Measurements from ENCODE around the gene CADM1. TPM values are rescaled to one million over a fixed set of nuclear protein-coding genes. Genes with fewer than 3 reads are reported as not detected.

CADM1 gene
- total and polyA plus RNA-seq, 2 donors = 7.6 to 26.3 TPM

DNA sequence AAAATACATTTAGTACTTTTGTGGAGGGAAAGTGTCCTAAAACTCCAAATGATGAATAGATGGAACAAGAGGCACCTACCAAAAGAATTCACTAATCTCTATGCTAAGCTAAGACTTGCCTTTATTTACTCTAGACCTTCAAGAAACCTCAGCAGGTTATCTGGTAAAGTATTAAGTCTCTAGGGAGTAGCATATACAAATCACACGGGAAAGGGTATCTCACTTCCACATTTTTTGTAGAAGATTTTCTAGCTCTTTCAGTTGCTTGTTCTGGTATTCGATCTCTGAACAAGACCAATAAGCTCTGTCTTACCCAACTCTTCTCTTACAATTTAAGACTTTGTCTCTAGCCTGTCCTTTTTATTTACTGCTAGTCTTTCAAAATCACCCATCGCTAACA, 18.1 kb upstream of the CADM1 start:
- no peak for DNase-seq (ENCODE audit: low read depth in 6 of 9, low spot score in 9 of 9)
- WGBS = 87% methylated on average over 3 of the region's 3 CpGs
- Histone ChIP-seq H3K27me3 (ENCODE audit: control insufficient read depth in 2 of 2, insufficient read depth in 1 of 2, low read length in 1 of 2) (no peaks in the 10 kb centered on the region), H3K4me1 (ENCODE audit: control insufficient read depth in 2 of 2, insufficient read depth in 2 of 2, low read length in 2 of 2) (no peaks in the 10 kb centered on the region), H3K9me3 (ENCODE audit: control insufficient read depth in 2 of 2, insufficient read depth in 1 of 2, low read length in 1 of 2) (no peaks in the 10 kb centered on the region), H3K27ac (ENCODE audit: low read depth in 1 of 2, low read length in 1 of 2) (no peak overlapping the region), H3K36me3 (ENCODE audit: control insufficient read depth in 2 of 2, insufficient read depth in 2 of 2, low read length in 1 of 2) (no peaks in the 10 kb centered on the region), H3K4me3 (ENCODE audit: low read length in 2 of 2) (no peak overlapping the region)

DNA sequence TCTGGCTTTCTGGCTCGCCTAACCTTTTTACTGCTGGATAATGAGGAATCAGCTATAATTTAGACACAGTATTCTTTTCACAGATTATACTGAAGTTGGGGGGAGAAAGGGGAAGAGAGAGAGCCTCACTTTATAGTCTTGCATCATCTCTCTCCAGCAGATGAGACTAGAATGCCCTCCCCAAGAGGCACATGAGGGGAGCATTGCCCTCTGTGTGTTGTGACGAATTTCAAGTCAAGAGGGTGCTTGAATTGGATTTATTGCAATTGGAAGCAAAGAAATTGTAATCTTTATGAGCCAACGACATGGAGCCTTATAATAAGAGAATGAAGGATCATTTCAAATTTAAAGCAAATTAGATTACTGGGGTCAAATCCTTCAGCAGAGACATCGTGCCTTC, 17.6 kb upstream of the CADM1 start:
- no peak overlapping the region for H3K4me3 ChIP-seq (ENCODE audit: low read length in 2 of 2)
- no peaks in the 10 kb centered on the region for H3K27me3 ChIP-seq (ENCODE audit: control insufficient read depth in 2 of 2, insufficient read depth in 1 of 2, low read length in 1 of 2)
- H3K27ac ChIP-seq (ENCODE audit: low read depth in 1 of 2, low read length in 1 of 2) = no peak overlapping the region
- no peaks in the 10 kb centered on the region for H3K36me3 ChIP-seq (ENCODE audit: control insufficient read depth in 2 of 2, insufficient read depth in 2 of 2, low read length in 1 of 2)
- 74% methylated on average over 4 of the region's 4 CpGs for WGBS
- DNase-seq (ENCODE audit: low read depth in 6 of 9, low spot score in 9 of 9) = no peak
- H3K9me3 ChIP-seq (ENCODE audit: control insufficient read depth in 2 of 2, insufficient read depth in 1 of 2, low read length in 1 of 2) = no peaks in the 10 kb centered on the region
- H3K4me1 ChIP-seq (ENCODE audit: control insufficient read depth in 2 of 2, insufficient read depth in 2 of 2, low read length in 2 of 2) = no peaks in the 10 kb centered on the region

DNA sequence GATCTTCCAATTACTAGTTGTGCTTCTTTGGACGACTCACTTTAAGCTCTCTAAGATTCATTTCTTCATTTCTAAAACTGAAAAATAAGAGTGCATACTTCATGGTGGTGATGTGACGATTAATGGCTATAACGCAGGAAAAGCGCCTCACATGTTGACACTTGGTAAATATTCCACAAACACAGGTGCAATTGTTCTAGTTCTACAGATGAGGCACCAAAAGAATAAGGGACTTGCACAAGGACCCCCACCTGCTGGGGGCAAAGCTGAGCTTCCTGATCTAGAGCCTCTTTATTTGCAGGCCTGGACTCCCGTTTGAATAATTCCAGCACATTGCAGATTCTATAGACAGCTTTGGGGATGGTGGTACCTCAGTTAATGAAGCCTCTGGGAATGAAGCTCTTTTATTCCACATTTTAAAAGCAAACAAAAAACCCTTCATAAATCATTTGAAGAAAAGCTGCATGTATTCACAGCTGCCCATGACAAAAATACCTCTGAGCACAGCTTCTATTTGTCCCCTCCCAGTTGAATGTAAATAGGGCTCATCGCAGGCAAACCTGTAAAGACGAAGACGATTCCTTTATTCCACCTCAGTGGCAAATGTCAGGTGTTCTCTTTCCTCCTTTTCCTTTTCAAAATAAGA, 14.9 kb upstream of the CADM1 start:
- Histone ChIP-seq H3K27me3 (ENCODE audit: control insufficient read depth in 2 of 2, insufficient read depth in 1 of 2, low read length in 1 of 2) (no peaks in the 10 kb centered on the region), H3K36me3 (ENCODE audit: control insufficient read depth in 2 of 2, insufficient read depth in 2 of 2, low read length in 1 of 2) (no peaks in the 10 kb centered on the region), H3K4me3 (ENCODE audit: low read length in 2 of 2) (no peak overlapping the region), H3K4me1 (ENCODE audit: control insufficient read depth in 2 of 2, insufficient read depth in 2 of 2, low read length in 2 of 2) (no peaks in the 10 kb centered on the region), H3K9me3 (ENCODE audit: control insufficient read depth in 2 of 2, insufficient read depth in 1 of 2, low read length in 1 of 2) (no peaks in the 10 kb centered on the region), H3K27ac (ENCODE audit: low read depth in 1 of 2, low read length in 1 of 2) (no peak overlapping the region)
- WGBS = 85% methylated on average over 8 of the region's 8 CpGs
- DNase-seq (ENCODE audit: low read depth in 6 of 9, low spot score in 9 of 9) = no peak

DNA sequence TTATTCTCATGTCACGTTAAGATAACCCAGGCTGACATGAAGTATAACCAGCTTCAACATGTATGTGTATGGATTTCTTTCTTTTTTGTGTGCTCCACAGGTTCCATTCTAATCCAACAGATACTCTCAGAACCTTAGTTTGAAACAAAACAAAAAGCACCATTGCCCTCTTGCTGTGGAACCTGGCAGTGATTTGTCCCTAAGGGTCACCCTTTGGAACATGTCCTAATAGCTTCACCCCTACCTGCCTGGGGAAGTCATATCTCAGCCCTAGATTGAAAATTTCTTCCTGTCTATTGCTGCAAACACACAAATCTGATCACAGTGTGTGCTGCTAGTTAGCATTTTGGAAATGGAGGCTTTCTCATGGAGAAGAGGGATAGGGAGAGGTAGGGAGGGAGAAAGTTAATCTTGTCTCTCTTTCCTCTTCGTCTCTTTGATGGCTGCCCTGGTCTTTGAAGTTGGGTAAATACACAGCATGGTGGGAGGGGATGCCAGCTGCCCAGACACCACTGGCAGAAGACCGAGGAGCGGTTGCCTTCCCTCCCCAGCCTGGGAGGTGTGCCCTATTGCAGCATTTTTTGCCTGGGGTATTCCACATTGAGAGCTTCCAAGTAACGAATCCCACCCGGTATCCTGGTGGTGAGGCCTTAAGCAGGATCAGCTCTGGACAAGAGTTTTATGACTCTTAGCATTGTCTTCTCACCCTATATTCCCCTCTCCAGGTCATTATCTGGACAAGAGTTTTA, 11.6 kb upstream of the CADM1 start:
- Histone ChIP-seq H3K4me3 (ENCODE audit: low read length in 2 of 2) (no peak overlapping the region), H3K27ac (ENCODE audit: low read depth in 1 of 2, low read length in 1 of 2) (no peak overlapping the region), H3K4me1 (ENCODE audit: control insufficient read depth in 2 of 2, insufficient read depth in 2 of 2, low read length in 2 of 2) (no peaks in the 10 kb centered on the region), H3K9me3 (ENCODE audit: control insufficient read depth in 2 of 2, insufficient read depth in 1 of 2, low read length in 1 of 2) (no peaks in the 10 kb centered on the region), H3K27me3 (ENCODE audit: control insufficient read depth in 2 of 2, insufficient read depth in 1 of 2, low read length in 1 of 2) (peaks cover 0 to 2% of the 10 kb centered on the region in 2 donors), H3K36me3 (ENCODE audit: control insufficient read depth in 2 of 2, insufficient read depth in 2 of 2, low read length in 1 of 2) (no peaks in the 10 kb centered on the region)
- no peak for DNase-seq (ENCODE audit: low read depth in 6 of 9, low spot score in 9 of 9)
- WGBS = 73% methylated on average over 6 of the region's 6 CpGs

DNA sequence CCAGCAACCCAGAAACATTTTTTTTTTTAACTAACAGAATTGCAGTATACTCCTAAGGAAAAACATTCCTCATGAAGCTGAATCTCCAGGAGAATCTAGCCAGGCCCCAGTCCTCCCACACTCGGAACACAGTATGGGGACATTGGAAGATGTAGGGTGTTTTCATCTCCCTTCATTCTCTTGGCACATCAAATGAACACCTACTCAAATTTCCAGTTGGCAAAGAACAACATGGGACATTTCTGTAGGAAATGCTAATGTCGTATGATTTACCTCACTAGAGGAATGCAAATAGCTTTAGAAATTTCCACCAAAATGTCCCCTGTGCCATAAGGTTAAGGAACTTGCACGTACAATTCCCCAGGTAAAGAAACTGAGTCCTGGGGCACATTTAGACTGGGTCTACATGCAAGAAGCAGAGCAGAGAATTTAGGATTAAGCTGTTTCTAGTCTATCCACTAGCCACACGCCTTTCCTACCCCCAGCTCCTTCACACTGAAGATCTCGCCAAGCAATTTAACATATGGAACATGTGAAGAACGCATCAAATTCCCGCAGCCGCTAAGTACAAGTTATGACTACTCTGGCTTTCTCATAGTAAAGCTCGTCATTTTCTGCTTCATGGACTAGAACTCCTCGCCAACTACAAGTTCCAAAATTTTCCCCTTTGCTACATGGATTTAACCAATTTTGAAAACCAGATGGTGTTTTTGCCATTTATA, 2.9 kb upstream of the CADM1 start:
- Histone ChIP-seq H3K36me3 (ENCODE audit: control insufficient read depth in 2 of 2, insufficient read depth in 2 of 2, low read length in 1 of 2) (no peaks in the 10 kb centered on the region), H3K9me3 (ENCODE audit: control insufficient read depth in 2 of 2, insufficient read depth in 1 of 2, low read length in 1 of 2) (peaks cover 0 to 4% of the 10 kb centered on the region in 2 donors), H3K27ac (ENCODE audit: low read depth in 1 of 2, low read length in 1 of 2) (no peak overlapping the region), H3K4me1 (ENCODE audit: control insufficient read depth in 2 of 2, insufficient read depth in 2 of 2, low read length in 2 of 2) (peaks cover 0 to 10% of the 10 kb centered on the region in 2 donors), H3K4me3 (ENCODE audit: low read length in 2 of 2) (no peak overlapping the region), H3K27me3 (ENCODE audit: control insufficient read depth in 2 of 2, insufficient read depth in 1 of 2, low read length in 1 of 2) (peaks cover 34 to 58% of the 10 kb centered on the region in 2 donors)
- no peak for DNase-seq (ENCODE audit: low read depth in 6 of 9, low spot score in 9 of 9)
- 93% methylated on average over 10 of the region's 10 CpGs for WGBS

DNA sequence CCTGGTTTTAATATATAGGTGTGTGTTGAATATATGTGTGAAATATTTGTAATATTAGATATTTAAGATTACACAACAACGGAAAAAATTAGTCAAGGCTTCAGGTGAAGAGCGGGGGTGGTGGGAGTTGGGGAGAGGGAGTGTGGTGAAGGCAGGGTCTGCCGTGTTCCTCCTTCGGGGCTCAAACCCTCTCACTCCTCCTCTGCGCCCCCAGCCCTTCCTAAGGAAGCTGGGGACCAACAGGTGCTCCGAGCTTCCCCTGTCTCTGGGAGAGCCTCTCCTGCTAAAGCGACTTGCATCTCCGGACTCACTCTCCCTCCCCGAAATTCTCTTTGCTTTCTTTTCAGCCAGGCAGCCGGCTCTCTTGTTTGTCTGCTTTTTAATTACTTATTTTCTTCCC, 960 bp upstream of the CADM1 start:
- Histone ChIP-seq H3K36me3 (ENCODE audit: control insufficient read depth in 2 of 2, insufficient read depth in 2 of 2, low read length in 1 of 2) (no peaks in the 10 kb centered on the region), H3K27me3 (ENCODE audit: control insufficient read depth in 2 of 2, insufficient read depth in 1 of 2, low read length in 1 of 2) (peaks cover 50 to 74% of the 10 kb centered on the region in 2 donors), H3K9me3 (ENCODE audit: control insufficient read depth in 2 of 2, insufficient read depth in 1 of 2, low read length in 1 of 2) (peaks cover 0 to 4% of the 10 kb centered on the region in 2 donors), H3K4me1 (ENCODE audit: control insufficient read depth in 2 of 2, insufficient read depth in 2 of 2, low read length in 2 of 2) (peaks cover 0 to 16% of the 10 kb centered on the region in 2 donors), H3K4me3 (ENCODE audit: low read length in 2 of 2) (peak overlapping the region in 1 of 2 donors; percentile 54), H3K27ac (ENCODE audit: low read depth in 1 of 2, low read length in 1 of 2) (no peak overlapping the region)
- 5% methylated on average over 10 of the region's 10 CpGs for WGBS
- peak in 1 of 9 donors; percentile 5 for DNase-seq (ENCODE audit: low read depth in 6 of 9, low spot score in 9 of 9)

DNA sequence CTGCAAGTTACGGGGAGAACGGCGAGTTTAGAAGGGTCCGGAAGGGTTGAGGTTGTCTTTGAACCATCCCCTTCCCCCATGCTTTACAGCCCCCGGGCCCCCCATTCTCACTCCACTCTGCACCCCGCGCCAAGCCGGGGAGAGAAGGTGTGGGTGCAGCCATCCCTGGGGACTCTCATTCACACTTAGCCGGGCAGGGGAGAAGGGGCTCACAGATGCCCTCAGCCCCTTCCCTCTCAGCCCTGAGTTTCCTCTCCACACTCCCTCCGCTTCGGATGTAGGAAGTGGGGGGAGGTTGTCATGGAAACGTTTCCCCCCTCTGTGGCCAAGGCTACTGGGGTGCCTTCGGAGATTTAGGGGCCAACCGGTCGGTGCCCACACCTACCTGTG, 334 bp downstream of the CADM1 start:
- Histone ChIP-seq H3K27ac (ENCODE audit: low read depth in 1 of 2, low read length in 1 of 2) (peak overlapping the region; percentile 11 to 41), H3K4me1 (ENCODE audit: control insufficient read depth in 2 of 2, insufficient read depth in 2 of 2, low read length in 2 of 2) (peaks cover 0 to 16% of the 10 kb centered on the region in 2 donors), H3K9me3 (ENCODE audit: control insufficient read depth in 2 of 2, insufficient read depth in 1 of 2, low read length in 1 of 2) (peaks cover 0 to 4% of the 10 kb centered on the region in 2 donors), H3K36me3 (ENCODE audit: control insufficient read depth in 2 of 2, insufficient read depth in 2 of 2, low read length in 1 of 2) (no peaks in the 10 kb centered on the region), H3K27me3 (ENCODE audit: control insufficient read depth in 2 of 2, insufficient read depth in 1 of 2, low read length in 1 of 2) (peaks cover 50 to 78% of the 10 kb centered on the region in 2 donors), H3K4me3 (ENCODE audit: low read length in 2 of 2) (peak overlapping the region; percentile 43 to 56)
- DNase-seq (ENCODE audit: low read depth in 6 of 9, low spot score in 9 of 9) = peak in 1 of 9 donors; percentile 19
- WGBS = under 1% methylated on average over 15 of the region's 15 CpGs

DNA sequence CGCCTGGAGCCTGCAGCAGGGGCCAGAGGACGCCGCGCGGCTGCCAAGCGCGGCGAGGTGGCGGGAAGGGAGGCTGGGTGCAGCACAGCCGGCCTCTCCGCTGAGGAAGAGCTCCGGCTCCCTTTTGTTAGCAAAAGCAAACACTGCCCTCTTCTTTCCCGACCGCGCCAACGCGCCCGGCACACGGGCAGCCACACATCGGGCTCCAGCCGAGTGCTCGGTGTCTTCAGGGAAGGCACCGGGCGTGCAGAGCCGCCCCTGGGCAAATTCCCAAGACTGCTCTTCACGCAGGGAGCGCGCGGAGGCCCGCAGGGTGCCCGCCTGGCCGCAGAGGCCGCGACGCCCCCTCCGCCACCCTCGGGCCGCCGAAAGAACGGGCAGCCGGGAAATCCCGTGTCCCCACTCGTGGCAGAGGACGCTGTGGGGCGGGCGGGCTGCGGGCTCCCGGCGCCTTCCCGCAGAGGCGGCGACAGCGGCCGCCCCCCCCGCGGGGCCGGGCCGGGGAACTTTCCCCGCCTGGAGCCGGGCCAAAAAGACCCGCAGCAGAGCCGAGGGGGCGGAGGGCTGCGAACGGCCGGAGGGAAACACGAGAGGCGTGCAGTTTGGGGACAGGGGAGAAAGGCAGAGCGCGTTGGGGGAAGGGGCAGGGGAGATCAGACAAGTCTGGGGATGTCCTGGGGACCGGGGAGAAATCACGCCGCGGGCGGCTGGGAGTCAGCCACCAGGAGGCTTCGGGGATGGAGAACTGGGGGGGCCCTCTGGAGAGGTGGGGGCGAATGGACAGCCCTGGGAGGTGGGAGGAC, 931 bp downstream of the CADM1 start:
- H3K27ac ChIP-seq (ENCODE audit: low read depth in 1 of 2, low read length in 1 of 2) = no peak overlapping the region
- 2% methylated on average over 77 of the region's 77 CpGs for WGBS
- DNase-seq (ENCODE audit: low read depth in 6 of 9, low spot score in 9 of 9) = peak in 2 of 9 donors; percentile 51 to 60
- H3K36me3 ChIP-seq (ENCODE audit: control insufficient read depth in 2 of 2, insufficient read depth in 2 of 2, low read length in 1 of 2) = no peaks in the 10 kb centered on the region
- H3K27me3 ChIP-seq (ENCODE audit: control insufficient read depth in 2 of 2, insufficient read depth in 1 of 2, low read length in 1 of 2) = peaks cover 50 to 78% of the 10 kb centered on the region in 2 donors
- H3K9me3 ChIP-seq (ENCODE audit: control insufficient read depth in 2 of 2, insufficient read depth in 1 of 2, low read length in 1 of 2) = peaks cover 0 to 4% of the 10 kb centered on the region in 2 donors
- H3K4me3 ChIP-seq (ENCODE audit: low read length in 2 of 2) = peak overlapping the region; percentile 43 to 56
- H3K4me1 ChIP-seq (ENCODE audit: control insufficient read depth in 2 of 2, insufficient read depth in 2 of 2, low read length in 2 of 2) = peaks cover 0 to 16% of the 10 kb centered on the region in 2 donors
